Activated gamma-delta T cell treated with anti-CD3 and anti-CD28 coated beads, Interleukin-2, amount 50 U/mL, for 16 hours (primary cell): ENCODE results near the gene ASXL3.

Experiments
- DNase-seq: peaks from one replicate; pipeline ENCODE4 v3.0.0-alpha.2; 2020; ENCODE audit warnings: low read depth

The ASXL3 gene

GRCh38 chr18:33577685-33578517, at the start of gene ASXL3:
Gene ASXL3, plus strand, starts transcription at chr18:33578219. Its CDS starts 413 bp downstream, at chr18:33578632.
- no peak for DNase-seq

GRCh38 chr18:33532978-33533377, 45.0 kb upstream of the ASXL3 start:
- no peak for DNase-seq

GRCh38 chr18:33536904-33537303, 41.1 kb upstream of the ASXL3 start:
- DNase-seq = no peak

DNA sequence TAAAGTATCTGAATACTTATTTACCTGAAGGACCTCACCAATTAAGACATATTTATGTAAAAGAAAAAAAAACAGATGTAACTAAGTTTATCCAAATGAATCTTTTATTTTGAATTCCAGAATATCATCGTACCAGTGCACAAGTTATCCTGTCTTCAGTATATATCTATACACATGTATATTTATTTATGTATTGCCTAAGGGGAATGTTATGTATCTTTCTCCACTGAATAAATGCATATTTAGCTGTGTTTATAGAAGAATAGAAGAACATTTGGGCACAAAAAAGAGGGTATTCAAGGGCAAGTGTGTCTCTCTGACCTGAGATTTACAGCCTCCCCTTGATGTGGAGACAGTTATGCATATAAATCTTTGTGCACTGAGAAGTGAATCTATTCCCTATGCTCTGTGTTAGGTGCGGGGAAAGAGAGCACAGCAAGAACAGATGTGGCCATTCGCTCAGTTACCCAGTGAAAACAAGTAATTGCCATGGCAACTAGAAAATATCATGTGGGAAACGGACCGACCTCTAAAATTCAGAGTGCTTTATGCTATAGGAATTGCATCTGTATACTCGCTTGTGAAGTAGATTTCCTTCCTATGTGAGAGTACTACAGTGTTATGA, 39.5 kb upstream of the ASXL3 start:
- DNase-seq = no peak

DNA sequence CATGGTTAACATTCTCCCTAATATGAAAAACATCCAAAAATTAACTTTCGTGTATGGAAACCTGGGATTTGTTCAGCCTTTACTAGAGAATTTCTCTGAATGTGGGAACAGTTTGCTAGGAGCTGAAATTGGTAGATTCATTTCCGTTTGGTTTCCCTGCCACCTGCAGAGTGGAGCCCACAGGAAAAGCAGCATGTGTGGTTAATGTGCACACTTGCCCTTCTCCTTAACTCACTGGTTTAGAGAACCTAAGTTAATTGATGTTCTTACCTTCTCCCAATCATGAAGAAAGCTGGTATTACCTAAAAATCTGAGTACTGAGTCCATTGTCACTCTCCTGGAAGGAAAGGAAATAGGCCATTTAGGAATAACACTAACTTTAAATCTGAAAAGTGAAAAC, 37.6 kb upstream of the ASXL3 start:
- DNase-seq = no peak

DNA sequence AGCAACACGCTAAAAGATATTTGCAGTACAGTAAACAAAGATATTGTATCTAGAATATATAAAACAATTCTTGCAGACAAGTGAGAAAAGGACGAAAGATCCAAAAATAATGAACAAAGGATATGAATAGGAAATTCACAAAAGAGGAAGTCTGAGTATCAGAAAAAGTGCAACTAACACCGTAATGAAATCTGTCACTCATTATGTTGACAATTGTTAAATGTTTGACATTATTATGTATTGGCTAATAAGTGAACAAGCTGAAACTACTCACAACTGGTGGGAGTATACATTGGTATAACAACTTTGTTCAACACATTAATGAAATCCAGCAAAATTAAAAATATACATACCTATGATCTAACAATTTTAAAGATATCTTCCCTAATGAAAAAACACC, 36.7 kb upstream of the ASXL3 start:
- no peak for DNase-seq

- DNase-seq = no peak
Measured at GRCh38 chr18:33556846-33557245, 21.2 kb upstream of the ASXL3 start.

- no peak for DNase-seq
Measured at GRCh38 chr18:33557706-33558105, 20.3 kb upstream of the ASXL3 start.

GRCh38 chr18:33558529-33558928, 19.5 kb upstream of the ASXL3 start:
- no peak for DNase-seq

GRCh38 chr18:33560686-33561370, 17.2 kb upstream of the ASXL3 start:
- DNase-seq = no peak

- no peak for DNase-seq
Measured at GRCh38 chr18:33562741-33563140, 15.3 kb upstream of the ASXL3 start.

GRCh38 chr18:33567705-33568104, 10.3 kb upstream of the ASXL3 start:
- DNase-seq = no peak

DNA sequence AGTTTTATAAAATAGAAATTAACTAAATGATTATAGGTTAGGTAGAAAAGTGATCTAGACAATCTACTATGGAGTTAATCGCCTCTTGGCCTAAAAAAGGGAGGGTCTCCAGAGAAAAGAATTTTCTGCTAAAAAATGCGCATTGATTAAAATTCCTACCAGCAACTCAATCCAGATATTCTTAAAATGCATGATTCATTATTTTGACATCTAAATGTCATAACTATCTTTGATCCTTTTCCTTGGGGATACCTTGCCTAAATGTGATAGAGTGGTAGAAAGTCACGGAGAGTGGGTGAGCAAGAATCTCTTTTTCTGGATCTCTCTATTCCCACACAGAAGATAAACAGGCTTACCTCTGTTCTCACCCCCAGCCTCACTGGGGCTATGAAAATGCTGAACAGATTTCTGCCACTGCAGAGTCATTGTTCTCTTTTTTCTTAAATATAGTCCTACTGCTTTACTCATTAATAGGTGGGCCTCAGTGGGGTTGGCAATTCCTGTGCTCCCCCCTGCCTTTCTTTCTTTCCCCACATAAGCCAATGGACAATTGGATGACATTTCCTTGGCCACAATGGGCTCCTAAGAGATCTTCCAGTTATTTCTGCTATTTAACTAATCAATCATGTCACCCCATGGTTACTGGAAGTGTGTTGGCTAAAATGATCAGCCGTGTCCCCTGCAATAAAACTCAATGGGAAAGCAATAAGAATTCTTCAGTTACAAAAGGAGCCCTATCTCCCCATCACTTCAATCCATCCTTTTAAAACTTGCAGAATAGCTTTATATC, 5.8 kb upstream of the ASXL3 start:
- DNase-seq = no peak

- DNase-seq = no peak
Measured at GRCh38 chr18:33573193-33573592, 4.8 kb upstream of the ASXL3 start.

DNA sequence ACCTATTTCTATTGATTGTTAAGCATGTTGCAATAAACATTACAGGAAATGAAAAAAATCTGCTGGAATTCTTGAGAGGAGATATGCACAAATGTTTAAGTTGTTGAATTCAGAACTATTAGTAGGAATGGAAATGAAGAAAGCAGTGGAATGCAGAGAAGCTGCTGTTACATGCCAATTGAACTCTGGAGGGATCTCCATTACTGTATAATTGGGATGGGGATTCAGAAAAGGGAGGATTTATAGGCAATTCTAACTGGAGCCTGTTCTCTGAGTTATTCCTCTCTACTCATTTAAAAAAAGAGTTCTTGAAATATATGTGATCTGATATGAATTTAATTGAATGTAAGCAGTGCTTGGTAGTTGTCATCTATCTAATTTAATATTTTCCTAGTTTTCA, 2.6 kb upstream of the ASXL3 start:
- no peak for DNase-seq

- DNase-seq = no peak
Measured at GRCh38 chr18:33576999-33577646, 896 bp upstream of the ASXL3 start.

DNA sequence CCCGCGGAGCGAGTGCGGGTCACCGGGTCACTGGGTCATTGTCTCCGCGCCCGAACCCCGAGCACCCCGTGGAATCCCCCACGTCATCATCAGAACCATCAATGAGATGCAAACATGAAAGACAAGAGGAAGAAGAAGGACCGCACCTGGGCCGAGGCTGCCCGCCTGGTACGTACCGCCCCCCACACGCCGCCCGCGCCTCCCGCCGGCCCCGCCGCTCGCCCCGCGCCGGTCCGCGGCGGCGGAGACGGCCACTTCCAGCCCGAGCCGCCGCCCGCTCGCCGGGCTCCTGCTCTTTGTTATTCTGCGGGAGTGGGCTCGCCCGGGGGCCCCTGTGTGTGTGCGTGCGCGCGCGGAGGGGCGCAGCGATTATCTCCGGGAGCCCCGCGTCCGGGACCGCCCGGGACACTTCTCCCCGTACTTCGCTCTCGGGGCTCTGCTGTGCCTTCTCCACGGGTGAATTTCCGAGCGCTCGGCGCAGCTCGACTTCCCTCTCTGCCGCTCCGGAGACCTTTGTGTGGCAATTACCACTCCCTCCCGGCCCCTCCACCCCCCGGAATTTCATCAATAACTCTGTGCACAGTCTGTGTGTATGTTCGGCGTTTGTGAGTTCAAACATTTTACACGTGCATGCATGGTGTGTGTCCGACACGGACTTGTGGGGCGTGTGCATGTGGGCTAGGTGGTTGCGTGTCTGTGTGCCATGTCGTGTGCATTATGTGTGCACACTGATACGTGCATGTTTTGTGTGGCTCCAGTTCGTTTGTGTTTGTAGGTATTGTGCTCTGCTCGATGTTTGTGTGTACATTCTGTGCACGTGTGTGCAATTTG, 714 bp downstream of the ASXL3 start:
- no peak for DNase-seq

DNA sequence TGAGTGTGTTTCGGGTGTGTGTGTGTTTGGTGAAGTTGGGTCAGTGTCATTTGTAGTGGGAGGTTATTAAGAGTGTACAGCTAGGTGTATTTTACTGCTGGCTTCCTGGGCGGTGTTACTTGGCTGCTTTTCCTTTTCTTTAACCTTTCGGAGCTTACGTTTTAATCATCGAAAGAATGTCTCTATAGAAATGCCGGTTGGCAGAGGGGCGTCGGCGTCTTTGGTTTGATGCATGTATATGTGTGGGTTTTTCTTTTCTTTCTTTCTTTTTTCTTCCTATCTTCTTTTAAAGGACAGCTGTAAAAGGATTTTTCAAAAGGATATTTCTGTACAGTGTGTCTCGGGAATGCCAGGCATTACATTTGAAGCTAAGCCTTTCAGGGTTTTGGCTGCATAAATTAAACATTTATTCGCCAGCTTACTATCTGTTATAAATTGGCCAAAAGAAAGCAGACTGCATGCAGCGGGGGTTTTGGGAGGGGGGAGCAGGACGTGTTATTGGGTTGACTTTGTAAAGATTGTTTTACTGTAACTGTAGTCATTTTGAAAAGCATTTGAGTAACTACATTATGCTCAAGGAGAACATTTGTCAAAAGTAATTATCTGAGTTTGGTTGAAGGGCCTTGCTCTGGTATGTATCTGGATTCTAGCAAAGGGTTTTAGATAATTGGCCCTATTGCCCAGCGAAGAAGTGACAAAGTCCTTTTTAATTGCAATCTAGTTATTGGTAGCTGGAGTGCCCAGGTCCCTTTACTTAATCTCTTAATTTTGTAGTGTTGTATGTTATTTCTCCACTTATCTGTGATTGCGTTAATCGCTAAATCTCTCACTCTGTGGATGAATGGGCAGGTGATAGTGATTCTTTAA, 1.6 kb downstream of the ASXL3 start:
- DNase-seq = no peak

DNA sequence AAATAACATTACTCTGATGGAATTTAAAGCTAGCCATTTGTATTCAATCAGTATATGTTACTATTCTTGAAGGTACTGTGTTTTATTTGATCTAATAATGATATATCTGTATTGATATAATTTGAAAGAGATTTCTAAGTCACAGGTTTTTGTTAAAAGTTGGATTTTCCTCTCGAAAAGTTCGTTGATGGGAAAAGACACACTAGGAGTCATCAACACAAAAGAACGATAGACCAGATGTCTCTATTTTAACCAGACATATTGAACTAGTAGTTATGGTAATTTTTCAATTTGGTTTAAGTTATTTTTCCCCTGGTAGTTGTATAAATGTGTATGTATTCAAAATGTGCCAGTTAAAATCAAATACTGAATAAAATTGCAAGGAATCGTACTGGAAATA, 2.5 kb downstream of the ASXL3 start:
- DNase-seq = no peak

- DNase-seq = no peak
Measured at GRCh38 chr18:33581856-33582255, 3.8 kb downstream of the ASXL3 start.
